Tibial nerve (tissue), 4 donors: Measurements from ENCODE around the gene MAP3K14. TPM values are rescaled to one million over a fixed set of nuclear protein-coding genes. Genes with fewer than 3 reads are reported as not detected.

ENCODE experiments used
- DNase-seq, 2 donors: peaks; one replicate each; pipeline ENCODE4 v3.0.0-alpha.2; 2019; ENCODE audit warnings: low spot score in 2 of 2
- H3K27ac ChIP-seq, 4 donors: fragments of 200-600 bp; sonication (generic) in 3 of 4; one replicate each; pipeline ENCODE4 v1.5.1; 2017 to 2019; ENCODE audit warnings: mild to moderate bottlenecking in 1 of 4
- H3K27me3 ChIP-seq, 2 donors: fragments of 200-600 bp; sonication (generic) in 1 of 2; one replicate each; pipeline versions ENCODE4 v1.5.1 to v1.6.0; 2017 to 2019
- H3K36me3 ChIP-seq, 3 donors: fragments of 200-600 bp; sonication (generic); one replicate each; pipeline ENCODE4 v1.5.1; 2018 to 2019
- H3K4me1 ChIP-seq, 4 donors: fragments of 200-600 bp; sonication (generic) in 3 of 4; one replicate each; pipeline ENCODE4 v1.5.1; 2017 to 2019
- H3K4me3 ChIP-seq, 4 donors: fragments of 200-600 bp; sonication (generic) in 3 of 4; one replicate each; pipeline ENCODE4 v1.5.1; 2017 to 2019; ENCODE audit warnings: mild to moderate bottlenecking in 1 of 4, moderate library complexity in 1 of 4
- H3K9me3 ChIP-seq, 4 donors: fragments of 200-600 bp; sonication (generic) in 3 of 4; one replicate each; pipeline ENCODE4 v1.5.1; 2017 to 2019
- EP300 ChIP-seq, 2 donors: sonication (generic); formaldehyde crosslinking; IDR thresholded peaks; one replicate each; pipeline ENCODE4 v1.6.1; 2017; ENCODE audit warnings: antibody characterized with exemption in 2 of 2, mild to moderate bottlenecking in 1 of 2
- POLR2A ChIP-seq, 2 donors: fragments of 450-650 bp; IDR thresholded peaks; one replicate each; pipeline ENCODE4 v1.6.1; 2017; ENCODE audit warnings: antibody characterized with exemption in 2 of 2, mild to moderate bottlenecking in 2 of 2, moderate library complexity in 2 of 2
- WGBS, 2 donors: methylation state at CpG; one replicate each; pipeline ENCODE4 v1.1.5; 2018; 5-methylcytosine and 5-hydroxymethylcytosine counted together
- total RNA-seq, 4 donors: library from RNA; depleted of rRNA; stranded (reverse); fragments of >200 nt; gene quantifications; one replicate each; pipeline ENCODE4 v1.1.0, GENCODE V29; 2016
- TF ChIP-seq, protein P1 (sequence below), 5 experiments: fragments of 200-600 bp in 3 of 5; fragments of 450-650 bp in 2 of 5; sonication (generic) in 3 of 5; IDR thresholded peaks; one replicate each; pipeline ENCODE4 v1.5.1; 2016 to 2019; ENCODE audit warnings: antibody characterized with exemption in 5 of 5, mild to moderate bottlenecking in 3 of 5, moderate library complexity in 2 of 5

MAP3K14 gene
- total RNA-seq, 4 donors from 2014 or later: 9.6 to 15.6 (median 13.3) TPM

GRCh38 chr17:45267436-45268055 lies 49.3 kb downstream of the MAP3K14 start:
- DNase-seq: no peak
- Histone ChIP-seq H3K36me3 (peaks cover 0 to 95% (median 52%) of the 10 kb centered on the region in 3 donors), H3K27me3 (no peaks in the 10 kb centered on the region), H3K27ac (no peak overlapping the region), H3K4me3 (no peak overlapping the region), H3K4me1 (peaks cover 0 to 12% (median 5%) of the 10 kb centered on the region in 4 donors), H3K9me3 (no peaks in the 10 kb centered on the region)
- TF ChIP-seq, protein P1, sequence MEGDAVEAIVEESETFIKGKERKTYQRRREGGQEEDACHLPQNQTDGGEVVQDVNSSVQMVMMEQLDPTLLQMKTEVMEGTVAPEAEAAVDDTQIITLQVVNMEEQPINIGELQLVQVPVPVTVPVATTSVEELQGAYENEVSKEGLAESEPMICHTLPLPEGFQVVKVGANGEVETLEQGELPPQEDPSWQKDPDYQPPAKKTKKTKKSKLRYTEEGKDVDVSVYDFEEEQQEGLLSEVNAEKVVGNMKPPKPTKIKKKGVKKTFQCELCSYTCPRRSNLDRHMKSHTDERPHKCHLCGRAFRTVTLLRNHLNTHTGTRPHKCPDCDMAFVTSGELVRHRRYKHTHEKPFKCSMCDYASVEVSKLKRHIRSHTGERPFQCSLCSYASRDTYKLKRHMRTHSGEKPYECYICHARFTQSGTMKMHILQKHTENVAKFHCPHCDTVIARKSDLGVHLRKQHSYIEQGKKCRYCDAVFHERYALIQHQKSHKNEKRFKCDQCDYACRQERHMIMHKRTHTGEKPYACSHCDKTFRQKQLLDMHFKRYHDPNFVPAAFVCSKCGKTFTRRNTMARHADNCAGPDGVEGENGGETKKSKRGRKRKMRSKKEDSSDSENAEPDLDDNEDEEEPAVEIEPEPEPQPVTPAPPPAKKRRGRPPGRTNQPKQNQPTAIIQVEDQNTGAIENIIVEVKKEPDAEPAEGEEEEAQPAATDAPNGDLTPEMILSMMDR (IDR thresholded peaks at IDR 0.05): no peak
- TF ChIP-seq EP300 (IDR thresholded peaks at IDR 0.05): no peak
- no peak for TF ChIP-seq POLR2A (IDR thresholded peaks at IDR 0.05)
- 74 to 89% methylated on average over 9 to 10 of the region's 10 CpGs for WGBS, 2 donors

- WGBS, 2 donors: 88 to 91% methylated on average over 13 of the region's 13 CpGs
- no peak for DNase-seq
- Histone ChIP-seq H3K36me3 (peaks cover 0 to 85% (median 52%) of the 10 kb centered on the region in 3 donors), H3K27ac (peak overlapping the region in 1 of 4 donors; percentile 0), H3K27me3 (no peaks in the 10 kb centered on the region), H3K4me1 (peaks cover 0 to 23% (median 10%) of the 10 kb centered on the region in 4 donors), H3K9me3 (no peaks in the 10 kb centered on the region), H3K4me3 (no peak overlapping the region)
- TF ChIP-seq POLR2A (IDR thresholded peaks at IDR 0.05): no peak
- TF ChIP-seq EP300 (IDR thresholded peaks at IDR 0.05): no peak
- TF ChIP-seq, protein P1 (IDR thresholded peaks at IDR 0.05): no peak
Observed at GRCh38 chr17:45266372-45266926, 50.4 kb downstream of the MAP3K14 start.

GRCh38 chr17:45265821-45266220 lies 51.0 kb downstream of the MAP3K14 start:
- Histone ChIP-seq H3K36me3 (peaks cover 0 to 79% (median 47%) of the 10 kb centered on the region in 3 donors), H3K4me1 (peaks cover 0 to 25% (median 10%) of the 10 kb centered on the region in 4 donors), H3K27me3 (no peaks in the 10 kb centered on the region), H3K27ac (peak overlapping the region in 1 of 4 donors; percentile 0), H3K4me3 (no peak overlapping the region), H3K9me3 (no peaks in the 10 kb centered on the region)
- TF ChIP-seq, protein P1 (IDR thresholded peaks at IDR 0.05): no peak
- TF ChIP-seq EP300 (IDR thresholded peaks at IDR 0.05): no peak
- TF ChIP-seq POLR2A (IDR thresholded peaks at IDR 0.05): no peak
- WGBS, 2 donors: 50 to 57% methylated on average over 1 of the region's 1 CpG
- DNase-seq: no peak

DNA sequence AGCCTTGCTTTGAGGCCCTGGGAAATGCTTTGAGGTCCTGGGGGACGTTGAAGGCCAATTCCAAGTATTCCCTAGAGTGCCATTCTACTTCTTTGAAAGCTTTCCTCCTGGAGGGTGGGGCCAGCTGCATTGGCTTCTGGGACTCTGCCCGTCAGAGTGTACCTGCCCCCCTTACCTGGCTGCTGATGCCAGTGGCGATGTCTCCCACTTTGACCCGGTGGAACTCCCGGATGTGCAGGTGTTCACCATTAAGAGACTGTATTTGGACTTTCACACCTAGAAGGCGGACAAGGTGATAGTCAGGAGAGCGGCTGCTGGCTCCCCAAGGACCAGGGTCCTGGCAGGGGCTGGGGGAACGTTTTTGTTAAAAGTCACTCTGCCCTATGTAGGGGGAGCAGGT lies 51.8 kb downstream of the MAP3K14 start:
- TF ChIP-seq POLR2A (IDR thresholded peaks at IDR 0.05) (no peak), EP300 (IDR thresholded peaks at IDR 0.05) (no peak)
- TF ChIP-seq, protein P1 (IDR thresholded peaks at IDR 0.05): no peak
- DNase-seq: no peak
- Histone ChIP-seq H3K36me3 (peaks cover 0 to 70% (median 38%) of the 10 kb centered on the region in 3 donors), H3K9me3 (no peaks in the 10 kb centered on the region), H3K4me1 (peaks cover 0 to 25% (median 10%) of the 10 kb centered on the region in 4 donors), H3K27me3 (no peaks in the 10 kb centered on the region), H3K4me3 (no peak overlapping the region), H3K27ac (no peak overlapping the region)
- WGBS, 2 donors: 86 to 90% methylated on average over 8 of the region's 8 CpGs

DNA sequence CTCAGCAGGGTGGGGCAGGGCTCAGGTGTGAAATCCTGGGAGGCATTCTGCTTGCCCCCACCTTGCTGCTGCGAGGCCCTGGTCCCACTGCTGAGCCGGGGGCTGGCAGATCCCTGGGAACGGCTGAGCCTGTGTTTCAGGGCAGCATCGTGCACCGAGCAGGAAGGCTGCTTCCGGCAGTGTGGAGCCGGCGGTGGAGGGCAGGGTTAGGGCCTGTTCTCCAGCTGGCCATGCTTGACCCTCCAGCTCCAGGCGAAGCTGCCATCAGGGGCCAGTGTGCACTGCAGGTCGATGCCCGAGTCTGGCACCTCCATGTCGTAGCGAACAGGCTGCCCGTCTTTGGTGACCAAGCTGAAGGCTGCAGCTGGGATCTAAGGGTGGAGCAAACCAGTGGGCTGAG lies 52.4 kb downstream of the MAP3K14 start:
- TF ChIP-seq POLR2A (IDR thresholded peaks at IDR 0.05): no peak
- TF ChIP-seq, protein P1 (IDR thresholded peaks at IDR 0.05): no peak
- TF ChIP-seq EP300 (IDR thresholded peaks at IDR 0.05): no peak
- WGBS, 2 donors: 82 to 88% methylated on average over 13 to 14 of the region's 14 CpGs
- H3K36me3 ChIP-seq: peaks cover 0 to 65% (median 33%) of the 10 kb centered on the region in 3 donors
- H3K27ac ChIP-seq: no peak overlapping the region
- peaks cover 0 to 25% (median 10%) of the 10 kb centered on the region in 4 donors for H3K4me1 ChIP-seq
- H3K4me3 ChIP-seq: no peak overlapping the region
- H3K9me3 ChIP-seq: no peaks in the 10 kb centered on the region
- no peaks in the 10 kb centered on the region for H3K27me3 ChIP-seq
- no peak for DNase-seq
